GM19328 (cell line): ENCODE data around the gene JCAD.
"Not testable (repeated sequence)": the region's sequence is repeated elsewhere in the genome, so short reads cannot be mapped to it uniquely, and the experiment has no call there.

Experiments
- ATAC-seq: cut with Tn5 transposase; IDR thresholded peaks from one replicate; pipeline ENCODE4 v1.9.1; 2021; ENCODE audit warnings: mild to moderate bottlenecking, moderate library complexity; ENCODE audit not compliant: unreplicated experiment

The JCAD gene, protein sequence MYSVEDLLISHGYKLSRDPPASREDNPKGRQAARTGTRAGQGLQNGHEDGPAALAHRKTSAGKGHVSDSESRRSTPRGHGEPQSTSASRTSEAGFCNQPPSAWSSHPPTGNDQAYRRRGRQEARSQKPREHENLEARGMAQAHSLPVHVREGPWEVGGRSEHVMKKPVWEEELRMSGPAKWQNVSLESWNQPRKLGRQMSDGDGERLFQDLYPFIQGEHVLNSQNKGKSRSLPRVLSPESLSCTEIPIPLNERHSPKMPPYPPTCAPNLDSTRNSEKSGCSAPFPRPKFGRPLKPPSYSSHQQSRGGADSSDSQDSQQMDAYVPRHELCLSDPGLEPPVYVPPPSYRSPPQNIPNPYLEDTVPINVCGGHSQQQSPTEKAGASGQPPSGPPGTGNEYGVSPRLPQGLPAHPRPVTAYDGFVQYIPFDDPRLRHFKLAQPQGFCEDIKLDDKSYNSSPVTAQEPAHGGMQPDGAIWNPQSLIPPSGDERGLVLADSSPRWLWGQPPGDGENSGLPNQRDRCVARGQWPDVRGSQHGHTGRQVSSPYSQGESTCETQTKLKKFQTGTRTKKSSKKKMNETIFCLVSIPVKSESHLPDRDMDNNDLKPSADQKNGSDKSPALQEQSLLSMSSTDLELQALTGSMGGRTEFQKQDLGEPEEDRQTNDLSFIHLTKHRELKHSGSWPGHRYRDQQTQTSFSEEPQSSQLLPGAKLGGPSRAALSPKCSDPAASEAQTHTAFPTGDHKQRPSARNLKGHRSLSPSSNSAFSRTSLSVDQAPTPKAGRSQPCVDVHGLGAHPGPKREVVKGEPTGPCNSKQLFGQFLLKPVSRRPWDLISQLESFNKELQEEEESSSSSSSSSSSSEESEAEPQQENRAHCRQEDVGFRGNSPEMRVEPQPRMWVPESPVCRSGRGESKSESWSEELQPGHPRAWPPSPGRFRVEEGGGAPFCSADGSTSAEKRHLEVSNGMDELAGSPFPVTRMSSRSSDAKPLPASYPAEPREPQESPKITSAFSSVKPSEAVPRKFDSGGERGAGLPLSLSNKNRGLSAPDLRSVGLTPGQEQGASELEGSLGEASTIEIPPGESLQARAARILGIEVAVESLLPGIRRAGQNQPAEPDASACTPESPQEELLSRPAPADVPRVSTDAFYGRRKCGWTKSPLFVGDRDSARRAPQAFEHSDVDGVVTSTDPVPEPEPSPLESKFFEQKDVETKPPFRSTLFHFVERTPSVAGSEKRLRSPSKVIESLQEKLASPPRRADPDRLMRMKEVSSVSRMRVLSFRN (N-terminal part only)

GRCh38 chr10:30059209-30060107 is at the start of gene JCAD:
Gene JCAD, minus strand, starts transcription at chr10:30059586. Its CDS starts 11,774 bp downstream, at chr10:30047812.
- ATAC-seq: no peak

GRCh38 chr10:30106987-30107386 is 47.6 kb upstream of the JCAD start:
- no peak for ATAC-seq

DNA sequence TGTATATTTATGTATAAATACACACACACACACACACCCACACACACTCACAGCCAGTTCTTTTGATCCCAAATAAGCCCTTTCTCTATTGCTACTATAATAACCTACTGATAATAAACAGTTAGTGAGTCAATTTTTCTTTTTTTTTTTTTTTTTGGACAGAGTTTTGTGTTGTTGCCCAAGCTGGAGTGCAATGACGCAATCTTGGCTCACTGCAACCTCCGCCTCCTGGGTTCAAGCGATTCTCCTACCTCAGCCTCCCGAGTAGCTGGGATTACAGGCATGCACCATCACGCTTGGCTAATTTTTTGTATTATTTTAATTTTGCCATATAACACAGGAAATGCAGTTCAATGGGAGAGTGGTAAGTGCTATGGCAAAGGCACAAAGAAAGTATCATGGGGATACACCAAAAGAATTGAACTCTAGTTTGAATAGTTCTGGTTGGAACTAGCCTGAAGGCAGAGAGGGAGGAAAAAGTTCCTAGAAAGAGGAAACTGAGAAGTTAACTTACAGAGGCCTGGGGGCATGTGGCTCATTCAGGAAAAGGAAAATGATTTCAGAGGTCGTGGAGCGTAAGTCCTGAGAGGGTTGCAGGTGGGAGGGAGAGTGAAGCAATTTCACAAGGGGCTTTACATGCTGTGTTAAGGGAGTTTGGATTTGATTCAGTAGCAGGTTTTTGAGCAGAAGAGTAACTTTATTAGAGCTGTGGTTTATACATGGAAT is 44.4 kb upstream of the JCAD start:
- ATAC-seq: no peak

DNA sequence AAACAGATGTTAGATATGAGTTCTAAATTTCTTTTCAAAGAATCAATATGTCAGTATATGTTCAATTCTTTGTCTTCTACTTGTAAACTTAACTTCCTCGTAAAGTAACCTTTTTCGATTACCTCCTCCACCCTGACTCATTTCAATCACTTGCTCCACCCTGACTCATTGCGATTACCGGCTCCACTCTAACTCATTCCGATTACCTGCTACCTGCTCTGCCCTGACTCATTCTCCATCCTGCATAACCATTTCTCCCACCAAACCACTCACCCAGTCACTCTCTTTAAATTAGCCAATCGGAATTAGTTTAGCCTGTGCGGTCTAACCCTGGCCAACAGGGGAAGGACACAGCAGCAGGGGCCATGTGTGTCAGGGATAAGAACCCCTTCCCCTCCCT is 40.3 kb upstream of the JCAD start:
- not testable (repeated sequence) for ATAC-seq

- ATAC-seq: no peak
These were observed 39.7 kb upstream of the JCAD start for GRCh38 chr10:30099101-30099500.

DNA sequence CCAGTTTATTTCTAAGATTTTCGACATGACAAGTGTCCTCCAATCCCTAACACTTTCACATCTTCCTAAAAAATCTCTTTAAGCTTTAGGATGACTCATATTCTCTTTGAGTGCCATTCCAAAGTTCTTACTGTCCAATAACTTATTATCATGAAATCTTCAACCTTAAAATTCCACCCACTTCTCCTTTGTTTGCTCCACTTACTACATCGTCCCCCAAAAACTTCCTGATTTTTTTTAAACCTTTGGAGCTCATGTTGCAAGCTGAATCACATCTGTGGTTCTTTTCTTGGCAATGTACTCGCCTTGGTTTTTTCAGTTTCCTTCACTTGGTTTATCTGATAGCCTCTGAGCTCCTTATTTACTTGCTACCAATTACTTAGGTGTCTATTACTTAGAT is 39.2 kb upstream of the JCAD start:
- ATAC-seq: no peak

DNA sequence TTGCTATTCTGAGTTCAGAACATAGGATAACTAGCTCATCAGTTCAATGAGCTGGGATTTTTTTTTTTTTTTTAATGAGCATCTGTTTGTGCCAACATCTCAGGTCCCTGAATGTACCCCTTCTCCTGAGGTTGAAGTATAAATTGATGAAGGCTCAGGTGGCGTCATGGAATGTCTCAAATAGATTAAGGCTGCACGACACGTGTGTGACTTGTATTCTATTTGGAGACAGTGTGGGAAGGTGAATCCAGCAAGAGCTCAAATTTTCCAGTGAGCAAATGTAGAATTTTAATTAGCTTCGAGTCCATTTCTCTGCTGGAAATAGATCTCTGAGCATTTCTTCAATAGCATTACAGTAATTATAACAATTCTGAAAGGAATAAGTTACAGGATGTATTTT is 37.2 kb upstream of the JCAD start:
- ATAC-seq: no peak

DNA sequence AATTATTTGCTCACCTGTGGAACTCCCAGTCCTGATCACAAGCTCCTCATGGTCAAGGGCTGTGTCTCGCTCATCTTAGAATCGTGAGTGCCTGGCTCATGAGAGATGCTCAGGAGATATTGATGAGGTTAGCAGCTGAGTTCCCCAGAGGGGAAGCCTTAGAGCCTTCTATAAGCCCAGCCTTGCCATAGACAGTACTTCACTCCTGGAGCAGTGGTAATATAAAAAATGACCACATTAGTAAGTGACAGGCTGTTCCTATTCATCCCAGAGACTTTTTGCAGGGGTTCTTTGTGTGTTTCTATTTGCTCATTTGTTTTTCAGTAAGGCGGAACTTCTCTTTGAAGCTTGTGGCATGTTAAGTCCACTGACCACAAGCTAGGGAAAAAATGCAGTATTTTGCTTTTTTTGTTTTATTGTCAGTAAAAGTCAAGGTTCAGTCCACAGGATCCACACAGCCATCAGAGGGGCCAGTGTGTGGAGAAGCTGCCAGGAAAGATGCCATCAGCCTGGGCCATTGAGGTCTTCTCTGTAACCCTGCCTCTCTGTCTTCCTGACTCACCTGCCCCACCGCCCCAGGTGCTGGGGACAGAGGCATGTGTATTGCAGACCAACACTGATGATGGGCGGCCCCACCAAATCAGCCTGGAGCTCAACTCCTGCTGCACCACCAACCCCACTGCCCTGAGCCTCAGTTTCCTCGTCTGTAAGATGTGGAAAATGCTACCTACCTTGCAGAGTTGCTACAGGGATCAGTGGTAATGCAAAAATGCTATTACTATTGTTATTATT is 36.4 kb upstream of the JCAD start:
- no peak for ATAC-seq

- no peak for ATAC-seq
These were observed 35.2 kb upstream of the JCAD start for GRCh38 chr10:30094601-30095000.

DNA sequence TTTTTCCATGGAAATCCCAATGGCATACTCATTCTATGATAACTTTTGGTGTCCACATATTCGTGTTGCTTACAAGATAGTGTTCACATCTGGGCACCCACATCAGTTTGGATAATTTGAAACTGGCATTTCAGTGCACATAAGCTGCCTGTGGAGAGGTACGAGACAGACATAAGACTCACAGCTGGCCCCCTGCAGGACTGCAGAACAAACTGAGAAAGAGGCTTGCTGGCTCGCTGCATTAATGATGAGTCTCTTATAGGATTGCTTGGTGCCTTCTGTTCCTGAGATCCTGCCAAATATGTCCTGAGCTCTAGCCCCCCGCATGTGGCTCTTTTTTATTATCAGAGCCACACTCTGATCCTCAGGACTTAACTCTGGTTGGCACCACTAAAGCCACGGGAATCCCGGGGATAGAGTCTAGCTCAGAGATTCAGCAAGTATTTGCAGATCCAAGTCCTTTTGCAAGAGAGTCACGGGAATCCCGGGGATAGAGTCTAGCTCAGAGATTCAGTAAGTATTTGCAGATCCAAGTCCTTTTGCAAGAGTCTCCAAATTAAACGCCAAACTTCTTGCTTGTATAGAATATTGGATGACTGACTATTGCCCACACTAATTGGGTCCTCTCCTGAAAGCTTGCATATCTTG is 34.0 kb upstream of the JCAD start:
- no peak for ATAC-seq

GRCh38 chr10:30092151-30092790 is 32.9 kb upstream of the JCAD start:
- ATAC-seq: no peak

GRCh38 chr10:30091136-30091535 is 31.8 kb upstream of the JCAD start:
- ATAC-seq: no peak

DNA sequence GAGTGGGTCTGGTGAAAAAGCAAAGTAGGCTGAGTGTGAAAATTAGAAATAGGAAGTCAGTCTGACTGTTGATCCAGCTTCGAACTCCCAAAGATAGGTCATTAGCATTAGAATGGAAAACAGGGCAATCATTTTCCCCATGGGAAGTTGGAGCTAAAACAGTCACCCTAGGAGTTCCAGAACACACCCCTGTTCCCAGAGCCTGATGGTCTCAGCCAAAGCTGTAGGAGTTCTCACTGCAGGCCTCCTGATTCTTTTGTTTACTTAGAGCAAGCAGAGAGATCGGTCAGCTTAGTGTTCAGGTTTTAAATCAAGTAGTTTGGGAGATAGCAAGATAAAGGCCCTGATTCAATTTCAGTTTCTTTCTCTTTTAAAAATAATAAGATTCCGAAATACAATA is 28.8 kb upstream of the JCAD start:
- no peak for ATAC-seq

- ATAC-seq: no peak
These were observed 24.5 kb upstream of the JCAD start for GRCh38 chr10:30083934-30084333.

GRCh38 chr10:30081182-30081581 is 21.8 kb upstream of the JCAD start:
- no peak for ATAC-seq

- no peak for ATAC-seq
These were observed 20.8 kb upstream of the JCAD start for GRCh38 chr10:30080161-30080560.

DNA sequence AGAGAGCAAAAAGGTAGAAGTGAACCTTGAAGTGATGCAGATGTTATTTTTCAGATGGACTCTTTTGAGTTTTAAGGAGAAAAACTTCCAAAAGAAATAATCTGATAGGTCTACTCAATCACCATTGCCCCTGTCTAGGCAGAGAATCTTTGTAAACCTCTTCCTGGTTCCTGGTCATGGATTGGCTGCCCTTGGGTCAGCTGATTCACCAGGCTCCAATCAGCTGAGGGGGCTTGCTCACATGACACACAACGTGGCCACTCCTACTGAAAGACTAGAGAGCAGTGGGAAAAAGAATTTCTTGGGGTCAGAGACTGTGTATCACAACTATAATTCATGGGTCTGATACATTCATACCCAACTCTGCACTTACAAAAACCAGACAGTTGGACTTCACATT is 20.0 kb upstream of the JCAD start:
- ATAC-seq: no peak

- no peak for ATAC-seq
These were observed 16.1 kb upstream of the JCAD start for GRCh38 chr10:30075481-30075880.
